T-cell (primary cell): ENCODE data around the gene IL1RL2. TPM values are rescaled to one million over a fixed set of nuclear protein-coding genes. Genes with fewer than 3 reads are reported as not detected.

ENCODE experiments used
- total RNA-seq, 35 experiments: library from RNA in 6 of 35; stranded (reverse) in 6 of 35; fragments of 120-200 nt in 1 of 35; gene quantifications; one replicate each; pipeline versions ENCODE4 v1.2.1 to v1.2.4 and lab custom pipeline; 2013 to 2026

IL1RL2 gene
- total RNA-seq, 5 donors from 2014 or later (not counting 1 experiment from before 2014, with no cell fraction given): not detected

Other genes with a start within 250 kb of the IL1RL2 start
- gene IL1R2, start 195.1 kb upstream of the IL1RL2 start, total RNA-seq: under 1 TPM in 3 of 5 donors, not detected in 2; 0.25 to 0.59 (median 0.44) TPM
- 1 to 10 TPM in 4 of 5 donors, under 1 TPM in 1; 0.43 to 4.5 (median 1.7) TPM for gene IL1R1, start 44.3 kb upstream of the IL1RL2 start, total RNA-seq
- 1 to 10 TPM in 1 of 5 donors, under 1 TPM in 4; 0.15 to 1.4 (median 0.35) TPM for gene IL1RL1, start 124.5 kb downstream of the IL1RL2 start, total RNA-seq
- gene IL18R1, start 168.8 kb downstream of the IL1RL2 start, total RNA-seq: 10 to 100 TPM in 3 of 5 donors, 1 to 10 TPM in 2; 4.8 to 12.5 (median 10.1) TPM
- gene IL18RAP, start 236.1 kb downstream of the IL1RL2 start, total RNA-seq: 1 to 10 TPM; 2.5 to 9.9 (median 6.4) TPM